Heart left ventricle (tissue), 16 donors: ENCODE results near the gene HHIPL2. TPM values are rescaled to one million over a fixed set of nuclear protein-coding genes. Genes with fewer than 3 reads are reported as not detected.

Experiments used
- ATAC-seq, 4 donors: fragments of 200-7000 bp; cut with Tn5 transposase; one replicate each; pipeline ENCODE4 v1.9.1; 2020 to 2022; ENCODE audit warnings: moderate library complexity in 4 of 4, mild to moderate bottlenecking in 3 of 4, moderate number of reproducible peaks in 1 of 4
- DNase-seq, 5 donors: peaks; one replicate each; pipeline ENCODE4 v3.0.0-alpha.2; 2020
- H3K27ac ChIP-seq, 12 donors: fragments of 200-600 bp; sonication (generic) in 4 of 12; one replicate each; pipeline versions ENCODE4 v1.5.0 to v1.8.0; 2016 to 2022; ENCODE audit warnings: mild to moderate bottlenecking in 2 of 12
- H3K27me3 ChIP-seq, 9 donors: fragments of 200-600 bp; sonication (generic) in 2 of 9; one replicate each; pipeline versions ENCODE4 v1.5.1 to v1.8.0; 2016 to 2022; ENCODE audit warnings: mild to moderate bottlenecking in 3 of 9
- H3K36me3 ChIP-seq, 9 donors: fragments of 200-600 bp; sonication (generic) in 2 of 9; one replicate each; pipeline versions ENCODE4 v1.5.0 to v1.8.0; 2018 to 2022; ENCODE audit warnings: mild to moderate bottlenecking in 2 of 9
- H3K4me1 ChIP-seq, 12 donors: fragments of 200-600 bp; sonication (generic) in 4 of 12; one replicate each; pipeline versions ENCODE4 v1.5.0 to v1.8.0; 2016 to 2022; ENCODE audit warnings: mild to moderate bottlenecking in 3 of 12
- H3K4me3 ChIP-seq, 12 donors: fragments of 200-600 bp; sonication (generic) in 4 of 12; one replicate each; pipeline versions ENCODE4 v1.5.0 to v1.8.0; 2017 to 2022; ENCODE audit warnings: mild to moderate bottlenecking in 9 of 12, moderate library complexity in 4 of 12
- H3K9me3 ChIP-seq, 12 donors: fragments of 200-600 bp; sonication (generic) in 4 of 12; one replicate each; pipeline versions ENCODE4 v1.5.0 to v1.8.0; 2016 to 2022; ENCODE audit warnings: mild to moderate bottlenecking in 1 of 12
- CTCF ChIP-seq, 12 donors: fragments of 200-600 bp; sonication (generic) in 4 of 12; IDR thresholded peaks; one replicate each; pipeline versions ENCODE4 v1.5.0 to v1.8.0; 2018 to 2022; ENCODE audit warnings: antibody characterized with exemption in 12 of 12, mild to moderate bottlenecking in 5 of 12
- POLR2A ChIP-seq, 2 donors: fragments of 450-650 bp; IDR thresholded peaks; one replicate each; pipeline ENCODE4 v1.6.1; 2017; ENCODE audit warnings: antibody characterized with exemption in 2 of 2, mild to moderate bottlenecking in 2 of 2, moderate library complexity in 2 of 2
- WGBS, 4 donors: extraction: QIAGEN DNeasy Blood & Tissue Kit in 2 of 4; methylation state at CpG; one replicate each; pipeline versions ENCODE4 v1.1.5 to v1.1.7; 2013 to 2018; 5-methylcytosine and 5-hydroxymethylcytosine counted together
- intact Hi-C, 10 donors: fragments of 100-400 bp; cut with DNase I; formaldehyde crosslinking; loops; one replicate each; pipeline versions ENCODE4 v1.11.1 to v1.14.2; 2022
- polyA plus RNA-seq, 2 donors: library from polyadenylated mRNA; stranded (reverse); fragments of 200-250 nt; gene quantifications; one replicate each; pipeline ENCODE4 v1.2.3, GENCODE V29; 2013
- total RNA-seq, 9 donors: library from RNA; depleted of rRNA in 2 of 9; stranded (reverse); fragments of >200 nt in 2 of 9; fragmentation: NEBNext Ultra II Directional in 3 of 9; extraction: Animal tissue kit (Norgen Biotek cat#: 25700) in 3 of 9; gene quantifications; one replicate each; pipeline versions ENCODE4 v1.1.0 to v1.2.4, GENCODE V29; 2016 to 2023
- donor health status: ischemic (EF 13 %, LVEDD 7.1; RV severe dilation, severe dysfunction).
- donor health status: healthy with polysubstance abuse.
- donor health status: DM: no; HTN: yes; CAD: no.
- donor health status: DM: no; HTN: no; CAD: no.
- donor health status: ischemic (EF 25% LVEDD 6.9; RV normal size, moderate dysfunction).
- donor health status: ischemic (EF 25% LVEDD 5.7; RV mildly dilated, moderate dysfunction).
- donor health status: healthy.
- donor health status: DM: yes; HTN: yes; CAD: no.
- donor health status: ischemic (EF 35%, LVEDD 5.7; RV mildly dilated, moderate dysfunction).
- donor health status: nonischemic (EF 11% LVEDD 7.7; RV severe dilation, severe dysfunction).
- donor health status: DM: yes; HTN: yes; CAD: no.
- donor health status: PGD.
- donor health status: ischemic (EF 29% LVEDD 5.4; RV normal size, mild dysfunction).
- donor health status: nonischemic (EF 23%, LVEDD 6.1; RV moderate dilation, normal function).

HHIPL2 gene
- total and polyA plus RNA-seq, 11 donors = 0.06 to 1.1 (median 0.27) TPM; not detected in 8

- intact Hi-C loops = loop anchor here in 3 of 10 donors (1.0 to 5.0 kb wide), 4 partner anchors 28 to 43 kb away; partner anchors contain the start of gene MIA3 (in 1 of the 3)
- WGBS, 4 donors = 0 to 1% (median 1%) methylated on average over 27 to 41 of the region's 41 CpGs
Measured at GRCh38 chr1:222589462-222590302, 41.8 kb upstream of the HHIPL2 start, which contains the start of gene TAF1A. TAF1A (minus strand) TSS chr1:222589933.

GRCh38 chr1:222588135-222588534 is 40.2 kb upstream of the HHIPL2 start:
- Histone ChIP-seq H3K36me3 (peaks cover 0 to 40% (median 23%) of the 10 kb centered on the region in 9 donors), H3K4me1 (peaks cover 0 to 33% (median 14%) of the 10 kb centered on the region in 12 donors), H3K4me3 (no peak overlapping the region), H3K27me3 (no peaks in the 10 kb centered on the region), H3K9me3 (no peaks in the 10 kb centered on the region), H3K27ac (no peak overlapping the region)
- no peak for DNase-seq
- no peak for ATAC-seq
- TF ChIP-seq POLR2A (IDR thresholded peaks at IDR 0.05) (no peak), CTCF (IDR thresholded peaks at IDR 0.05) (no peak)
- intact Hi-C loops = loop anchor here in 2 of 10 donors (2.0 to 5.0 kb wide), 2 partner anchors 31 to 39 kb away; partner anchors contain the start of gene MIA3 (in 1 of the 2)
- 86 to 88% (median 87%) methylated on average over 1 of the region's 1 CpG for WGBS, 4 donors

More at GRCh38 chr1:222589462-222590302, 41.8 kb upstream of the HHIPL2 start, which contains the start of gene TAF1A:
- ATAC-seq = peak; percentile 94 to 99 (median 99)
- TF ChIP-seq POLR2A (IDR thresholded peaks at IDR 0.05) (no peak), CTCF (IDR thresholded peaks at IDR 0.05) (no peak)
- peak; percentile 87 to 90 (median 88) for DNase-seq
- peaks cover 0 to 29% (median 20%) of the 10 kb centered on the region in 9 donors for H3K36me3 ChIP-seq
- peaks cover 0 to 2% (median 0%) of the 10 kb centered on the region in 12 donors for H3K9me3 ChIP-seq
- H3K27me3 ChIP-seq = no peaks in the 10 kb centered on the region
- peak within 1 kb of the TSS in 11 of 12 donors; percentile 58 to 85 (median 76) for H3K27ac ChIP-seq
- H3K4me3 ChIP-seq = peak within 1 kb of the TSS; percentile 41 to 83 (median 66)
- H3K4me1 ChIP-seq = peaks cover 0 to 24% (median 14%) of the 10 kb centered on the region in 12 donors

GRCh38 chr1:222586842-222587241 is 38.9 kb upstream of the HHIPL2 start:
- Histone ChIP-seq H3K4me3 (no peak overlapping the region), H3K27me3 (no peaks in the 10 kb centered on the region), H3K4me1 (peaks cover 0 to 41% (median 14%) of the 10 kb centered on the region in 12 donors), H3K9me3 (no peaks in the 10 kb centered on the region), H3K36me3 (peaks cover 0 to 51% (median 23%) of the 10 kb centered on the region in 9 donors), H3K27ac (no peak overlapping the region)
- ATAC-seq = no peak
- intact Hi-C loops = loop anchor here in 1 of 10 donors (5.0 kb wide), 1 partner anchor 40 kb away; no protein-coding TSS in a partner anchor
- no peak for DNase-seq
- TF ChIP-seq CTCF (IDR thresholded peaks at IDR 0.05) (no peak), POLR2A (IDR thresholded peaks at IDR 0.05) (no peak)
- 91 to 98% (median 94%) methylated on average over 2 of the region's 2 CpGs for WGBS, 4 donors

GRCh38 chr1:222583079-222583478 is 35.2 kb upstream of the HHIPL2 start:
- ATAC-seq (peak in 1 of 4 donors; percentile 29), DNase-seq (no peak)
- Histone ChIP-seq H3K27ac (peak overlapping the region in 1 of 12 donors; percentile 58), H3K9me3 (no peaks in the 10 kb centered on the region), H3K4me1 (peaks cover 0 to 19% (median under 1%) of the 10 kb centered on the region in 12 donors), H3K4me3 (peak overlapping the region in 1 of 12 donors; percentile 30), H3K27me3 (no peaks in the 10 kb centered on the region), H3K36me3 (peaks cover 0 to 57% (median 23%) of the 10 kb centered on the region in 9 donors)
- intact Hi-C loops = no loop called here
- no peak for TF ChIP-seq CTCF (IDR thresholded peaks at IDR 0.05)
- no peak for TF ChIP-seq POLR2A (IDR thresholded peaks at IDR 0.05)
- 83 to 88% (median 87%) methylated on average over 5 of the region's 5 CpGs for WGBS, 4 donors
